HG03460 (cell line): ENCODE data around the gene ADGRG2.

Source experiments
- ATAC-seq: cut with Tn5 transposase; IDR thresholded peaks from one replicate; pipeline ENCODE4 v1.9.1; 2021; ENCODE audit not compliant: unreplicated experiment

ADGRG2 gene

GRCh38 chrX:19121898-19122640, at the start of gene ADGRG2:
ADGRG2 (minus strand) TSS chrX:19122468; CDS start chrX:19068834, 53,634 bp downstream.
- ATAC-seq = no peak

- ATAC-seq = no peak
Observed at GRCh38 chrX:19168609-19169008, 46.3 kb upstream of the ADGRG2 start.

- ATAC-seq = no peak
Observed at GRCh38 chrX:19162851-19163250, 40.6 kb upstream of the ADGRG2 start.

GRCh38 chrX:19156186-19156585, 33.9 kb upstream of the ADGRG2 start:
- ATAC-seq = no peak

- ATAC-seq = no peak
Observed at GRCh38 chrX:19152762-19153161, 30.5 kb upstream of the ADGRG2 start.

GRCh38 chrX:19137067-19137466, 14.8 kb upstream of the ADGRG2 start:
- no peak for ATAC-seq

- no peak for ATAC-seq
Observed at GRCh38 chrX:19133784-19134183, 11.5 kb upstream of the ADGRG2 start.

GRCh38 chrX:19133231-19133630, 11.0 kb upstream of the ADGRG2 start:
- ATAC-seq = no peak

GRCh38 chrX:19130628-19131027, 8.4 kb upstream of the ADGRG2 start:
- no peak for ATAC-seq

- ATAC-seq = no peak
Observed at GRCh38 chrX:19129694-19130093, 7.4 kb upstream of the ADGRG2 start.

GRCh38 chrX:19127649-19128168, 5.4 kb upstream of the ADGRG2 start:
- ATAC-seq = no peak

- no peak for ATAC-seq
Observed at GRCh38 chrX:19122641-19123009, 357 bp upstream of the ADGRG2 start.

- no peak for ATAC-seq
Observed at GRCh38 chrX:19121466-19121865, 802 bp downstream of the ADGRG2 start.

- ATAC-seq = no peak
Observed at GRCh38 chrX:19110642-19111041, 11.6 kb downstream of the ADGRG2 start.

- ATAC-seq = no peak
Observed at GRCh38 chrX:19107035-19107434, 15.2 kb downstream of the ADGRG2 start.

GRCh38 chrX:19100586-19100985, 21.7 kb downstream of the ADGRG2 start:
- no peak for ATAC-seq

GRCh38 chrX:19097553-19098283, 24.6 kb downstream of the ADGRG2 start:
- ATAC-seq = no peak

- no peak for ATAC-seq
Observed at GRCh38 chrX:19096586-19096985, 25.7 kb downstream of the ADGRG2 start.

GRCh38 chrX:19094654-19095053, 27.6 kb downstream of the ADGRG2 start:
- no peak for ATAC-seq

- ATAC-seq = no peak
Observed at GRCh38 chrX:19091596-19091995, 30.7 kb downstream of the ADGRG2 start.

- ATAC-seq = no peak
Observed at GRCh38 chrX:19089555-19090040, 32.7 kb downstream of the ADGRG2 start.

- ATAC-seq = no peak
Observed at GRCh38 chrX:19086102-19086772, 36.0 kb downstream of the ADGRG2 start.
